Erythroblast (primary cell): ENCODE data around the gene PCDHB13.

Experiments
- GATA1 ChIP-seq: IDR thresholded peaks from 2 replicates; pipeline ENCODE4 v1.6.1; 2011; ENCODE audit warnings: low read depth, mild to moderate bottlenecking, control low read depth, low read length, moderate library complexity
- POLR2A ChIP-seq: IDR thresholded peaks from 2 replicates; pipeline ENCODE4 v1.6.1; 2011; ENCODE audit warnings: mild to moderate bottlenecking, low read length

- TF ChIP-seq POLR2A (no peak), GATA1 (no peak)
These were observed 17.4 kb upstream of the PCDHB13 start for GRCh38 chr5:141196363-141196762.
